NCI-H446 (cell line): Measurements from ENCODE around the gene METRN.
"Not testable (repeated sequence)": the region's sequence is repeated elsewhere in the genome, so short reads cannot be mapped to it uniquely, and the experiment has no call there.

Experiments used
- DNase-seq, 2 experiments: peaks; one replicate each; lab custom pipeline; 2025; lab: John Stamatoyannopoulos, UW

Gene METRN

DNA sequence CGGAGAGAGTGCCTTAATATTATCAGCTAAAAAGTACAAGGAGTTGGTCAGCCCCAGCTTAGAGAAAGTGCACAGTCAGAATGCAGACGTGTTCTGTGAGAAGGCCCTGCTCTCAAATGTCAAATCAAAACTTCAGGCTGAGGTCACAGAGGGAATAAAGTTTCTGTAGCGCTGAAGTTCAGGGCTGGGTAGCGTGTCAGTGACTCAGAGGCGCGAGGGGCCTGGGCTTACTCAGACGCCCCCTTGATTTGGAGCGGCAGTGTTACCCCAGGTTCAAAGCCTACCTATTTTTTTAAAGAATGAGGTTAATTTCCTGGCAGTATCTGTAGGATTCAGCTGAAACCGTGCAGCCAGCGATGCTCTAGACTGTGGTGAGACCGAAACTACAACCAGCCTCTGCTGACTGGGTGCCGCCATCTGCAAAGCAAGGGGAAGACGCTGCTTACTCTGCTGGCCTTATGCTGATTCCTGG lies 21.1 kb downstream of the METRN start:
- no peak for DNase-seq

DNA sequence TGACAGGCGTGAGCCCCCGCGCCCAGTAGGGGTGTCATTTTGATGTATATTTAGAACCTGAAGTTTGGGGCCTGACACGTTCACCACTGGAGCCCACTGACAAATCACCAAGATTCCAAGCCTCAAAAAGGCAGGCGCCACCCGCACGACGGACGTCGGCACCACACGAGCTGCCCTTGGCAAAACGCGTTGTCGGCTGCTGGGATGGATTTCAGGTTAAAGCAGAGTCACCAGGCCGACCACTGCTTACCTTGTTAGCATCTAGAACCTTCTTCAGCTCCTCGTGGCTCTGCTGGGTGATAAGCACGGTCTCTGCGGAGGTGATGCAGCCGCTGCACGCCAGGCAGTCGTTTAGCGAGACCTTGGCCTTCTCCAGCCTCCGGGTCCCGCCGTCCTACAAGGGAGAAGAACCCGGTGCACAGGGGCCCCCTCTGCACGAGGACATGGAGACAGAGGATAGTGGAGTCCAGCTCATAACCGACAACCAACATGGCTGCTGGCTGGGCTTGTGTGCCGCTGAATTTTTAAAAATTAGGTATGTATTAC lies 22.1 kb downstream of the METRN start:
- DNase-seq, result no peak

DNA sequence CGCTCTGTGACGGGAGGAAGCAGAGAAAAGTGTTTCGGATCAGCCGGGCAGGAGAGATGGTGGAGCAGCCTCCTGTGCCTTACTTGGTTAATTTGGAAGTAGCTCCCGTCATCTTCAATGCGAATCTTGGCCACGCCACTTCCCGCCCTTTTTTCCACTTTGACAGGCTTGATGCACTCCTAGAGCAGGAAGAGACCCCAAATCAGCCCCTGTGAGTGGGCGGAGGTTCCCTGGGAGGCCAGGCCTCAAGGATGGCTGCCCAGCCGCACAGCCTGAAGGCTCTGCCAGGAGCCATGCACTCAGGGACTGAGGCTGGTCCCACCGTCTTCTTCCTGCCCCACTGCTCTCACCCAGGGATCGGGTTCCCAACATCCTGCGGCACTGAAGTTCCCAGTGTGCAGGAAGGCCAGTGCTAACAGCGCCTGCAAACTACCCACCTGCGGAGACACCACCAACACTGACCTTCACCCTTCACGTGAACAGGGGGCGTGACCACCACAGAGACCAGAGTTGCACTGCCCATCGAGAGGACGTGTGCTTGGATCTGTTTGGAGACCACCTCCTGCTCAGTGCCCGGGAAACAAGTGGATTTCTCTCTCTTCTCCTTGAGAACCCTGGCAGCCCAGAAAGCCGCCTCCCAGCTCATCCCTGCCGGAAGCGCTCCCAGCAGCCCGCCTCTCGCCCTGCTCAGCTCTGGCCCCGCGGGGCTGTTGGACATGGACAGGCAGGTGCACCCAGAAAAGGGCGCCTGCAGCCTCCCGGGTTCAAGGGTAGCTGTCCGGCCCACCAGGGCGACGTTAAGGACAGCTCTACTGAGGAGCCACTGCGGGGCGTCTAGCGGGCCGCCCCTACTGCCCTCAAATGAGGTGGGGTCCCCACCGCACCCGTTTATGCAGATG lies 24.9 kb downstream of the METRN start:
- no peak for DNase-seq

DNA sequence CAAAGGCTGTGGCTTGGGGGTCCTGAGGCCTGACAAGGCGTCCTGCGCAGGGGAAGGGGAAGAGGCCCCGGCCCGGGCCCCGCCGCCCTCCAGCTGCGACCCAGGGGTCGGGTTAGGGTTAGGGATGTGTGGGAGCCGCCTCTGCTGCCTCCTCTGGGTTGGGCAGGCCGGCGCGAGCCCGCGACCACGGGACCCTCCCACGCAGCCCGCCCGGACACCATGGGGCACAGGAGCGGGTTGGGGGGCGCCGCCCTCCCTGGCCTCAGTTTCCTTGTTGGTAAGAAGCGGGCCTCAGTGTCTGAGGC lies 25.5 kb downstream of the METRN start:
- no peak for DNase-seq

DNA sequence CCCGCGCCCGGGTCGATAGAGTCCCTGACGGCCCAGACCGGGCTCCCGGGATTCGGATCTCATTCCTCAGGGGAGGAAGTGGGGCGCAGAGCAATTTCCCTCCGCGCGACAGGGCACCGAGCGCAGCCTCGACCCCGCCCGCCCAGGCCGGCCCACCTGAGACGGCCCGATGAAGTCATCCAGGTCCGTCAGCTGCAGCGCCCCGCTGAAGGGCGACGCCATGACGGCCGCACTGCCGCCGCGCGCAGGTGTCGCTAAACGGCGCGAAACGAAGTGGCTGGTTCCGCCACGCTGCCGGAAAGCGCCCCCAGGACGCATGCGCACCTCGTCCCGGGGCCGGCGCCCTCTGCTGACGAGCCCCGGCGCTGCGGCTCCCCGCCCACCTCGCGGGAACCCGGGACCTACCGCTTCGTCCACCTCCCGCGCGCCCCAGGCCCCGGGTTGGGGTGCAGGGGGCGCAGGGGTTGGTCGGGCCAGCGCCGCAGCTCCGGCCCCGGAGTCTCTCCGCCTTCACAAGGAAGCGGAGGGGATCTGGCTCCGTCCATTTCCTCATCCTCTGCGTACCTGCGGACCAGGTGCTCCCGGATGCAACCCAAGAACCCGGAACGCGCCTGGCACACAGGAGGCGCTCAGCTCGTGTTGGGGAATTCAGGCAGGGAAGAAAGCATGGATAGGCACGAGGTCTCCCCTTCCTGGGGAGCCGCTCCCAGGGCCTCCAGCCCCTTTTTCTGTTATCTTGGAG lies 26.0 kb downstream of the METRN start, which contains the start of gene CIAO3:
CIAO3 (minus strand) TSS at position 234 of the 742 bp plus-strand sequence; CDS start at position 222, 12 bp downstream.
- peak; percentile 49 to 92 for DNase-seq

DNA sequence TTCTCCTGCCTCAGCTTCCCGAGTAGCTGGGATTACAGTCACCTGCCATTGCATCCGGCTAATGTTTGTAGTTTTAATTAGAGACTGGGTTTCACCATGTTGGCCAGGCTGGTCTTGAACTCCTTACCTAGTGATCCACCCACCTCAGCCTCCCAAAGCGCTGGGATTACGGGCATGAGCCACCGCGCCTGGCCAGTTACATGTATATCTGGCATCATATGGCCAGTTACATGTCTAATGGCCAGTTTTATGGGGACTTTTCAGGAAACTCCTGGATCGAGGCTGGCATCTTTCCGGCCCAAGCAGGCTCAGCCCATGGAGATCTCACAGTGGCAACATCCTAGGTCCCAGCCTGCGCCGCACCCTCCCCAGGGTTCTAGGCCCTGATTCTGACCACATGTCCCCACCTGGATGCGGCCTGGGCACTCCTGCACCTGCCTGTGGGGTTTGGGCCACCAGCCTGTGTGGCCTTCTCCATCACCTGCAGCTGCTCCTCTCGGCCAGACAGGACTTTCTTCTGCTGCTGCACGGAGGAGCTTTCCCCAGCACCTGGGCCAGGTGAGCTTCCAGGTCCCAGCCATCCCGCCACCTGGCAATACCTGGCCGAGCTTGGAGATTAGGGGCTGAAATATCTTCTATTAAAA lies 27.2 kb downstream of the METRN start:
- no peak for DNase-seq

DNA sequence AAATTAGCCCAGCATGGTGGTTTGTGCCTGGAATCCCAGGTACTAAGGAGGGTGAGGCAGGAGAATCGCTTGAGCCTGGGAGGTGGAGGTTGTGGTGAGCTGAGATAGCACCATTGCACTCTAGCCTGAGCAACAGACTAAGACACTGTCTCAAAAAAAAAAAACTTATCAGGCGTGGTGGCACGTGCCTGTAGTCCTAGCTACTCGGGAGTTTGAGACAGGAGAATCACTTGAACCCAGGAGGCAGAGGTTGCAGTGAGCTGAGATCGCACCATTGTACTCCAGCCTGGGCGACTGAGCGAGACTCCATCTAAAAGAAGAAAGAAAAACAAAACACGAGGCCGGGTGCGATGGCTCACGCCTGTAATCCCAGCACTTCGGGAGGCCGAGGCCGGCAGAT lies 28.0 kb downstream of the METRN start:
- DNase-seq, result not testable (repeated sequence)

DNA sequence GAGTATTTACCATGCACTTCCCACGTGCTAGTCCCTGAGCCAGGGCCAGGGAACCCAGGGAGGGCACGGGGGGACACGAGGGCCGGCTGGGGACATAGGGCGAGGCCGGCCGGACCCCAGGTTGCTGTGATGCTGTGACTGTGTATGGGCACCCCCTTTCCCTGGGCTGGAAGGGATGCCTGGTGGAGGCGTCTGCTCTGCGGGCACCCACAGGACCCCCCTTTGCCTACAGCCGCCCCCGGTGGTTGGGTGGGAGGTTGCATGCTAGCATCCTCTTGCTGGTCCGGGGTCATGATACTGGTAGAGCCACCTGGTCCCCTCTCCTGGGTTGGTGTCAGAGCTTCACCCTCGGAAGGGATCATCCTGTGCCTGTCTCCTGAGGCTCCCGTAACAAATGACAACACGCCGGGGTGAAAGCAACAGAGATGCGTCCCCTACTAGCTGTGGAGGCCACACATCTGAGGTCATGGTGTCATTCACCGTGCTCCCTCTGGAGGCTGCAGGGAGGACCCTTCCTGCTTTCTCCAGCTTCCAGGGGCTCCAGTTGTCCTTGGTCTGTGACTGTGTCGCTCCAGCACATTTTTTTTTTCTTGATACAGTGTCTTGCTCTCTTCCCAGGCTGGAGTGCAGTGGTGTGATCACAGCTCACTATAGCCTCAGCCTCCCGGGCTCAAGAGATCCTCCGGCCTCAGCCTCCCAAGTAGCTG lies 29.0 kb downstream of the METRN start:
- DNase-seq, result no peak

DNA sequence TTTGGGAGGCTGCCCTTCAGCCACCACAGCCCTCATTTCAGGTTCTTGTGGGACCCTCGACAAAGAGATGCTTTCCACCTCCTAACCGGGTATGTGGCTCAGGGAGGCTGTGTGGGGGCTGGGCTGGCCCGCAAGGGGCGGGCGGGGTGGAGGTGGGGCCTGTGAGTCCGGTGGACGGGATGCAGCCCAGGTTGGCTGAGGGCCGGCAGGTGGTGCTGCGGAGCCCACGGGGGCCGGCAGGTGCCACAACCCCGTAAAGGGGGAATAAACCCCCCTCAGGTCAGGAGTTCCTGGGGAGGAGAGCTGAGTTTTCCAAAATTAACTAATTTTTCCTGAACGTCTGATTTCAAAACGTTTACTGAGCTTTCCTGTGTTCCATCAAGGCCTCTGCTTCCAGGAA lies 30.8 kb downstream of the METRN start:
- no peak for DNase-seq

DNA sequence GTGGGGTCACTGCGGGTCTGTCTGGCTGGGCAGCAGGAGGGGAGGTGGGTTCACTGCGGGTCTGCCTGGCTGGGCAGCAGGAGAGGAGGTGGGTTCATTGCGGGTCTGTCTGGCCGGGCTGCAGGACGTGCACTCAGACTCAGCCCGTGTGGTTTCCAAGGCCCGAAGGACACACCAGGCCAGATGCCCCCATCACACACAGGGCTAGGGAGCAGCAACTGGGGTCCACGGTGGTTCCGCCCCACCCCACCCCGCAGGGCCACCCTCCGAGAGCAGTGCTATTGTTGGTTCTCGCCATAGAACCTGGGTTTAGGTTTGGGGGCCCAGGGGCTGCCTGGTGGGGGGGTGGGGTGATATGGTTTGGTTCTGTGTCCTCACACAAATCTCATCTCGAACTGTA lies 31.7 kb downstream of the METRN start:
- DNase-seq, result no peak

DNA sequence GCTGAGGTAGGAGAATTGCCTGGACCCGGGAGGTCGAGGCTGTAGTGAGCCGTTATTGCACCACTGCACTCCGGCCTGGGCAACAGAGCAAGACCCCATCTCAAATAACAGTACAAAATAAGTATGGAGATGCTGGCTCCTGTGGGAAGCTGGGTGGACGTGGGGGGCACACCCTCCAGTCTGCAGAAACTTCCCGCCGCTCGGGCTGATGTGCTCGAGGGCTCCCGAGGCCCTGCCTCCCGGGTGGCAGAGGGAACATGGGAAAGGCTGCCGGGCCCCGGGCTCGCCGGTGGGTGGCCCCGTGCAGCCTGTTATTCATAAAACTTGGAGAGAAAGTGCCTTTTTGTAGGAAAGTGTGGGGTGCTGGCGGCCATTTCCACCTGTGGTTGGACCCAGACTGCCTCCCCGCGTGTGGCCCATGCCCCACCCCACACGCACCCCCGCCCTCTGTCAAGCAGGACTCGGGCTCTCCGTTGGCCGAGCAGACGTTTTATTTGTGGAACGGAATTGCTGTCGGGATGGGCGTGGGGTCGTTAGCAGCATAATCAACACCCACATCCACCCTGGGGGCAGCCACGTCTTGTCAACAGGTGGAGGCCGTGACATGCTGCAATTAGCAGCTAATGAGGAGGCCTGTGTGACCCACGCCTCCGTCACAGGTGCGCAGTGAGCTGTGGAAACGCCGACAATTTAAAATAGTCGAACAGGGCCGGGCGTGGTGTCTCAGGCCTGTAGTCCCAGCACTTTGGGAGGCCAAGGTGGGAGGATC lies 33.2 kb downstream of the METRN start:
- DNase-seq, result no peak

DNA sequence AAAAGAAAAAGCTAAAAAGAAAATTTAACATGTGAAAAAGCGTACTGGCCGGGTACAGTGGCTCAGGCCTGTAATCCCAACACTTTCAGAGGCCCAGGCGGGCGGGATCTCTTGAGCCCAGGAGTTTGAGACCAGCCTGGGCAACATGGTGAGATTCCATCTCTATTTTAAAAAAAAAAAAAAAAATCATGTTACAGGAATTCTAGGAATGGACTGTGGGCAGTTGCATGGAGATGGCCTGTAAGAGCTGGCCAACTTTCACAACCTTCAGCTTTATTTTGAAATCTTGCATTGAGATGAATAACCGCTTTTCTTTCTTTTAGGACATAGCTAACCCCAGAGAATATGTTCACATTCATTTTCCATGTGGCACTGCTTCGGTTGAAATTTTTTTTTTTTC lies 34.1 kb downstream of the METRN start:
- no peak for DNase-seq

DNA sequence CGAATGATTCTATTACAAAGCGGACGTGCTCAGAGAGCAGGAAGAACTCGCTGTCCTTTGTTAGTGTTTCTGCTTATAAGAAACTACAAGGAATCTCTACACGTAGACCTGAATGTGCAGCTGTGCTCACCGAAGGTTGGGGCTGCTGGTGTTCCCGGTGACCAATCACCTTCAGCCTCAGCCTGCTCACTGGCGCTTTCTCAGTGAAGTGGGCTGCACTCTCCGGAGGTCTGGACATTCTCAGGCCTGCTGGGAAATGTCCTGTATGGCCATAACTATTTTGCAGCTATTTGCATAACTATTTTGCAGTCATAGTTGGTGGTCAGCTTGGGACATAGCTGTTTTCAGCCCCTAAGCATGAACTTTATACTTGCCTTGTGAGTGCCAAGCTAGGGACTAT lies 35.6 kb downstream of the METRN start:
- no peak for DNase-seq

DNA sequence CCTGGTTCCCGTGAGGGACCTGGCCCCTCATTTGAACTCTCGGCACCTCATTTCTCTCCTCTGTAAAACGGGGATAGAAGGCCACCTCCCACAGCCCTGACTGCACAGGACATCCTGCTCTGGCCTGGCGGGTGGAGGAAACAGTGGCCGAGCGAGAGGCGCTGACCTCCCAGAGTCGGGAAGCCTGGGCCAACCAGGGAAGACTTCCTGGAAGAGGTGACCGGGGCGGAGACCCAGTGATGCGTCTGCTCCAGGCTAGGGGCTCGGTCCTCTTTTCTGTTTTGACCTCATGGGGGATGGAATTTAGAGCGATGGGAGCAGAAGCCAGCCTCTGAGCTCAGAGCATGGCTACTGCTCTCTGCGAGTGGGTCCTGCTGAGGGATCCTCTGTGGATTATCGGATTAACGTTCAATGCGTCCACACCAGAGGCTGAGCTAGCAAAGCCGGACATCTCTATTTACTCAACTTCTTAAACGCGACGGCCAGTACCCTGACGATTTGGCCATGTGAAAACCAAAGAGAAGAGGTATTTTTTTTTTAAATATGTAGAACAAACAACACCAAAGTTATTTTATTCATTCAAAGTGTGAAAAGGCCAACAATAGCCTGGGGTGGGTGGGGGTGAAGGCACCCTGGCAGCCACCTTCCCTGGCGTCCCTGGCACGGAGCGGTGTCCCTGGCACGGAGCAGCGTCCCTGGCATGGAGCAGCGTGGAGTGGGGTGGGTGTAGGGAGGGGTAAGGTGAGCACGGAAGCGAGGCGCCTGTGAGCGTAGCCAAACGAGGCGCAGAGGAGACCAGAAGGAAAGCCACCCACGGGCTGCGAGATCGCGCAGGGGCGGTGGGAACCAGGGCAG lies 36.5 kb downstream of the METRN start:
- no peak for DNase-seq

DNA sequence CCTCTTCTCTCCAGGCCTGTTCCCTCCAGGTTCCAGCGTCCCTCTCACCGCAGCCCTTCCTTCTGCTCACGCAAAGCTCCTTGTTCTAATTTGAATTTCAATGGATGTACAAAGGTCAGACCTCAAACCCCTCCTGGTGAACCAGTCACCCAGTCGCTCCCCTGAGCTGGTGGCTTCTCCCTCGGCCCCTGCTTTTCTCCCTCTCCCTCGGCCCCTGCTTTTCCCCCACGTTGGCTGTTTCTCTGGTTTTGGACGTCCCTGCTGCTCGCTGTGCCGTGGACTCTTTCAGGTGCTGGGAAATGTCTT lies 37.0 kb downstream of the METRN start:
- DNase-seq, result no peak

DNA sequence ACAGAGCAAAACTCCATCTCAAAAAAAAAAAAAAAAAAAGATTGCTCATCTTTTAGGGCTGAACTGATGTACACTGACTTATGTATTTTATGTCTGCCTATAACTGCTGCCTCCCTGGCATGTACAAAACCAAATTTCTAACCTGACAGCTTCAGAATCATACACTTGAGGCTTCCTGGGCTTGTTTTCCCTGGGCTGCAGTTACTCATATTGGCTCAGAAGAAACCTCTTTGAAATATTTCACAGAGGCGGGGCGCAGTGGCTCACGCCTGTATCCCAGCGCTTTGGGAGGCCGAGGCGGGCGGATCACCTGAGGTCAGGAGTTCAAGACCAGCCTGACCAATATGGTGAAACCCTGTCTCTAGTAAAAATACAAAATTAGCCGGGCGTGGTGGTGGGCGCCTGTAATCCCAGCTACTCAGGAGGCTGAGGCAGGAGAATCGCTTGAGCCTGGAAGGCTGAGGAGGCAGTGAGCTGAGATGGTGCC lies 39.2 kb downstream of the METRN start:
- DNase-seq, result not testable (repeated sequence)

DNA sequence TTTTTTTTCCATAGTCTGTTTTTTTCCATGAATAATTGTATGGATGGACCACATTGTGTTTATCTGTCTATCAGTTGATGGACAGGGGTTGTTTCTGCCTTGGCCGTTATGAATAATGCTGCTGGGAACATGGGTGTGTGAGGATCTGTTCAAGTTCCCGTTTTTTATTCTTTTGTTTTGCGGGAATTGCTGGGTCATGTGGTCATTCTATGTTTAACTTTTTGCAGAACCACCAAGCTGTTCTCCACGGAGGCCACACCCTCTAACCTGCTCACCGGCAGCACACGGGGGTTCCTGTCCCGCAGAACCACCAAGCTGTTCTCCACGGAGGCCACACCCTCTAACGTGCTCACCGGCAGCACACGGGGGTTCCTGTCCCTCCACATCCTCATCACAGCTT lies 39.7 kb downstream of the METRN start:
- DNase-seq, result no peak

DNA sequence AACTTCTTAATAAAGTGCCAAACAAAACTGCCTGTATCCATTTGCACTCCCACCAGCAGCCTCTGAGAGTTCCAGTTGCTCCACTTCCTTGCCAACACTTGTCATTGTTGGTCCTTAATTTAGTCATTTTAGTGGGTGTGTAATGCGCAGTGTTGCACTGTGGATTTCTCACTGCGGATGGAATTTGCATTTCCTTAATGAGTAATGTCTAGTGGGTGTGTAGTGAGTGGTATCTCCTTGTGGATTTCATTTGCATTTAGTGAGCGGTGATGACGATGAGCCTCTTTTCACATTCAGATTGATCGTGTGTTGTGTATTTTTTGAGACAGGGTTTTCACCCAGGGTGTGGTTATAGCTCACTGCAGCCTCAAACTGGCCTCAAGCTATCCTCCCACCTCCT lies 41.5 kb downstream of the METRN start:
- no peak for DNase-seq

DNA sequence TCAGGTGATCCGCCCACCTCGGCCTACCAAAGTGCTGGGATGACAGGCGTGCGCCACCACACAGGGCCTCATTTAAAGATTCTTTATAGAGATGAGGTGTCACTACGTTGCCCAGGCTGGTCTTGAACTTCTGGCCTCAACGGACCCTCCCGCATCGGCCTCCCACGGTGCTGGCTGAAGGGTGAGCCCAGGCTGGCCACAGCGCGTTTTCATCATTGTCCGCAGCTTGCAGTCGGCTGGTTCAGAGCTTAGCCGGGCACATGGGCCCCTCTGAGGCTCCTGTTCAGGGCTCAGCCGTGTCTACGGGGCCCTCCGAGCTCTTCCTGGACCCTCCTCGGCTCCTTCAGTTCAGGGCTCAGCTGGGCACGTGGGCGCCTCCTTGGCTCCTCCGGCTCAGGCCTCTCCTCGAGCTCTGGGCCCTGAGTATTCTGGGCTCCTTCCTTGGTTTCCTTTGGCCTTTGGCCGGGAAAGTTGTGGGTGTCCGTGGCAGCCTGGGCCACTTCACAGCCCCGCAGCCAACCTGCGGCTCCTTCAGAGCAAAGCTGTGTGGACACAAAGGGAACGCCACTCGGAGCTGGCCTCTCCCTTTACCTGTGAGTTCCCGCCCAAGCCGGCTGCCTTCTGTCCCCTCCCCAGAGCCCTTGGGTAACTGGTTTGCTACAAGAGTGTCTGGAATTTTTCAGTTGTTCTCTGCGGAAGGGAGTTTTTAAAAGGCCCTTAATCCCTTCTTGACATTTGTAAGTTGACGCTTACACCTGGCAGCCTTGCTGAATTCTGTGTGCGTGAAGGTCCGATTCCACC lies 44.4 kb downstream of the METRN start:
- DNase-seq, result no peak
